Rectal smooth muscle tissue (tissue), 1 donor: ENCODE measurements around the gene RFXANK.

Experiments
- H3K27ac ChIP-seq: one replicate; pipeline ENCODE4 v1.7.0; 2013; ENCODE audit warnings: low read depth, low read length, inconsistent platforms
- H3K27me3 ChIP-seq: one replicate; pipeline ENCODE4 v1.7.0; 2013; ENCODE audit warnings: low read length; ENCODE audit not compliant: control insufficient read depth, insufficient read depth
- H3K36me3 ChIP-seq: one replicate; pipeline ENCODE4 v1.7.0; 2013; ENCODE audit warnings: low read length; ENCODE audit not compliant: control insufficient read depth, insufficient read depth
- H3K4me1 ChIP-seq: one replicate; pipeline ENCODE4 v1.7.0; 2013; ENCODE audit warnings: low read length; ENCODE audit not compliant: control insufficient read depth, insufficient read depth
- H3K4me3 ChIP-seq: one replicate; pipeline ENCODE4 v1.7.0; 2013; ENCODE audit warnings: low read length
- H3K9ac ChIP-seq: one replicate; pipeline ENCODE4 v1.7.0; 2013; ENCODE audit warnings: low read length

Gene RFXANK

GRCh38 chr19:19203012-19203856, 11.2 kb downstream of the RFXANK start, which contains the start of gene NR2C2AP:
Gene NR2C2AP (minus strand): TSS chr19:19203414. CDS start chr19:19203060, 354 bp downstream.
- peaks cover 3% of the 10 kb centered on the region for H3K36me3 ChIP-seq
- H3K27me3 ChIP-seq = no peaks in the 10 kb centered on the region
- peak within 1 kb of the TSS; percentile 72 for H3K4me3 ChIP-seq
- peak within 1 kb of the TSS; percentile 38 for H3K27ac ChIP-seq
- peak within 1 kb of the TSS; percentile 49 for H3K9ac ChIP-seq
- peaks cover 5% of the 10 kb centered on the region for H3K4me1 ChIP-seq

GRCh38 chr19:19204181-19204580, 12.1 kb downstream of the RFXANK start:
- no peaks in the 10 kb centered on the region for H3K36me3 ChIP-seq
- no peak overlapping the region for H3K4me3 ChIP-seq
- H3K27me3 ChIP-seq = no peaks in the 10 kb centered on the region
- no peak overlapping the region for H3K27ac ChIP-seq
- H3K4me1 ChIP-seq = peaks cover 5% of the 10 kb centered on the region
- H3K9ac ChIP-seq = no peak overlapping the region

GRCh38 chr19:19205416-19206410, 13.7 kb downstream of the RFXANK start:
- Histone ChIP-seq H3K9ac (no peak overlapping the region), H3K27me3 (no peaks in the 10 kb centered on the region), H3K36me3 (no peaks in the 10 kb centered on the region), H3K4me1 (peaks cover 5% of the 10 kb centered on the region), H3K27ac (no peak overlapping the region), H3K4me3 (no peak overlapping the region)

- H3K4me3 ChIP-seq = no peak overlapping the region
- peaks cover 5% of the 10 kb centered on the region for H3K4me1 ChIP-seq
- H3K36me3 ChIP-seq = no peaks in the 10 kb centered on the region
- H3K27ac ChIP-seq = no peak overlapping the region
- H3K9ac ChIP-seq = no peak overlapping the region
- peaks cover 6% of the 10 kb centered on the region for H3K27me3 ChIP-seq
These were observed 14.9 kb downstream of the RFXANK start for GRCh38 chr19:19206938-19207337.

- no peaks in the 10 kb centered on the region for H3K36me3 ChIP-seq
- no peak overlapping the region for H3K9ac ChIP-seq
- H3K27ac ChIP-seq = no peak overlapping the region
- no peak overlapping the region for H3K4me3 ChIP-seq
- H3K27me3 ChIP-seq = peaks cover 13% of the 10 kb centered on the region
- H3K4me1 ChIP-seq = no peaks in the 10 kb centered on the region
These were observed 15.8 kb downstream of the RFXANK start for GRCh38 chr19:19207637-19208572.

- peaks cover 17% of the 10 kb centered on the region for H3K27me3 ChIP-seq
- H3K4me3 ChIP-seq = no peak overlapping the region
- no peaks in the 10 kb centered on the region for H3K4me1 ChIP-seq
- H3K9ac ChIP-seq = no peak overlapping the region
- no peaks in the 10 kb centered on the region for H3K36me3 ChIP-seq
- H3K27ac ChIP-seq = no peak overlapping the region
These were observed 17.3 kb downstream of the RFXANK start for GRCh38 chr19:19209372-19209771.

- Histone ChIP-seq H3K4me1 (no peaks in the 10 kb centered on the region), H3K9ac (no peak within 1 kb of the TSS), H3K27me3 (peaks cover 17% of the 10 kb centered on the region), H3K36me3 (no peaks in the 10 kb centered on the region), H3K27ac (no peak within 1 kb of the TSS), H3K4me3 (no peak within 1 kb of the TSS)
These were observed 19.7 kb downstream of the RFXANK start, which contains the start of gene NCAN for GRCh38 chr19:19211499-19212420. Gene NCAN (plus strand): TSS chr19:19211958. CDS start chr19:19216954, 4,996 bp downstream.

- peaks cover 17% of the 10 kb centered on the region for H3K27me3 ChIP-seq
These were observed 20.9 kb downstream of the RFXANK start for GRCh38 chr19:19212916-19213315.

GRCh38 chr19:19213426-19214158, 21.5 kb downstream of the RFXANK start:
- Histone ChIP-seq H3K36me3 (no peaks in the 10 kb centered on the region), H3K4me1 (no peaks in the 10 kb centered on the region), H3K27me3 (peaks cover 17% of the 10 kb centered on the region), H3K4me3 (no peak overlapping the region), H3K27ac (no peak overlapping the region), H3K9ac (no peak overlapping the region)

More at GRCh38 chr19:19212916-19213315, 20.9 kb downstream of the RFXANK start:
- H3K36me3 ChIP-seq = no peaks in the 10 kb centered on the region
- no peak overlapping the region for H3K4me3 ChIP-seq
- no peak overlapping the region for H3K9ac ChIP-seq
- no peaks in the 10 kb centered on the region for H3K4me1 ChIP-seq
- H3K27ac ChIP-seq = no peak overlapping the region

GRCh38 chr19:19214159-19214490, 22.1 kb downstream of the RFXANK start:
- Histone ChIP-seq H3K4me1 (no peaks in the 10 kb centered on the region), H3K9ac (no peak overlapping the region), H3K27ac (no peak overlapping the region), H3K36me3 (no peaks in the 10 kb centered on the region), H3K27me3 (peaks cover 17% of the 10 kb centered on the region), H3K4me3 (no peak overlapping the region)
